Activated CD4-positive, alpha-beta T cell treated with anti-CD3 and anti-CD28 coated beads, Interleukin-2, Interleukin-4, amounts not matched to agents 100 ng/mL and 50 ng/mL, durations not matched to agents 16 hours and 8 hours (primary cell): ENCODE results near the gene TMEM236.
A peak's percentile ranks its signal among the peaks of the same experiment; 100 is the strongest.
"Not testable (repeated sequence)": the region's sequence is repeated elsewhere in the genome, so short reads cannot be mapped to it uniquely, and the experiment has no call there.

Experiments used
- DNase-seq: peaks from one replicate; pipeline ENCODE4 v3.0.0-alpha.2; 2020; ENCODE audit warnings: low spot score

The TMEM236 gene

GRCh38 chr10:17751781-17752445 lies at the start of gene TMEM236:
TMEM236 (plus strand) TSS chr10:17752201; CDS start chr10:17752296, 95 bp downstream.
- DNase-seq = no peak

GRCh38 chr10:17703706-17704105 lies 48.3 kb upstream of the TMEM236 start:
- no peak for DNase-seq

GRCh38 chr10:17708821-17709220 lies 43.2 kb upstream of the TMEM236 start:
- no peak for DNase-seq

- no peak for DNase-seq
These were observed 42.5 kb upstream of the TMEM236 start for GRCh38 chr10:17709492-17709891.

- no peak for DNase-seq
These were observed 41.8 kb upstream of the TMEM236 start for GRCh38 chr10:17710181-17710580.

GRCh38 chr10:17712053-17712452 lies 39.9 kb upstream of the TMEM236 start:
- DNase-seq = no peak

- no peak for DNase-seq
These were observed 39.1 kb upstream of the TMEM236 start for GRCh38 chr10:17712717-17713471.

- DNase-seq = no peak
These were observed 38.2 kb upstream of the TMEM236 start for GRCh38 chr10:17713758-17714157.

- no peak for DNase-seq
These were observed 35.8 kb upstream of the TMEM236 start for GRCh38 chr10:17716161-17716560.

- not testable (repeated sequence) for DNase-seq
These were observed 29.5 kb upstream of the TMEM236 start for GRCh38 chr10:17722317-17723014.

GRCh38 chr10:17725703-17726102 lies 26.3 kb upstream of the TMEM236 start:
- no peak for DNase-seq

GRCh38 chr10:17729630-17730029 lies 22.4 kb upstream of the TMEM236 start:
- DNase-seq = no peak

GRCh38 chr10:17730667-17731066 lies 21.3 kb upstream of the TMEM236 start:
- no peak for DNase-seq

- no peak for DNase-seq
These were observed 20.5 kb upstream of the TMEM236 start for GRCh38 chr10:17731331-17732020.

GRCh38 chr10:17733620-17734019 lies 18.4 kb upstream of the TMEM236 start:
- no peak for DNase-seq

GRCh38 chr10:17734432-17735080 lies 17.4 kb upstream of the TMEM236 start:
- no peak for DNase-seq

GRCh38 chr10:17735166-17735941 lies 16.6 kb upstream of the TMEM236 start:
- DNase-seq = no peak

- DNase-seq = no peak
These were observed 15.8 kb upstream of the TMEM236 start for GRCh38 chr10:17736223-17736622.

- peak; percentile 37 for DNase-seq
These were observed 14.7 kb upstream of the TMEM236 start for GRCh38 chr10:17737027-17737965.

- DNase-seq = no peak
These were observed 11.3 kb upstream of the TMEM236 start for GRCh38 chr10:17740668-17741067.
